Thyroid gland (tissue), 4 donors: Measurements from ENCODE around the gene CYP2A6. TPM values are rescaled to one million over a fixed set of nuclear protein-coding genes. Genes with fewer than 3 reads are reported as not detected.

Experiments
- DNase-seq, 2 donors: peaks; one replicate each; pipeline ENCODE4 v3.0.0-alpha.2; 2019
- H3K27ac ChIP-seq, 3 donors: fragments of 200-600 bp; sonication (generic); 1 replicate in 2 of 3; 2 replicates in 1 of 3; pipeline ENCODE4 v1.5.1; 2016 to 2019; ENCODE audit warnings: mild to moderate bottlenecking in 1 of 3, moderate library complexity in 1 of 3
- H3K27me3 ChIP-seq: fragments of 200-600 bp; sonication (generic); one replicate; pipeline ENCODE4 v1.5.1; 2019
- H3K36me3 ChIP-seq, 2 donors: fragments of 200-600 bp; sonication (generic); one replicate each; pipeline ENCODE4 v1.5.1; 2016 to 2019
- H3K4me1 ChIP-seq, 2 donors: fragments of 200-600 bp; sonication (generic); one replicate each; pipeline ENCODE4 v1.5.1; 2017 to 2019
- H3K4me3 ChIP-seq, 3 donors: fragments of 200-600 bp; sonication (generic); replicated peaks in 1 of 3; 1 replicate in 2 of 3; 2 replicates in 1 of 3; pipeline ENCODE4 v1.5.1; 2016; ENCODE audit warnings: mild to moderate bottlenecking in 1 of 3
- H3K9me3 ChIP-seq: fragments of 200-600 bp; sonication (generic); one replicate; pipeline ENCODE4 v1.5.1; 2017
- CTCF ChIP-seq, 6 experiments: fragments of 200-600 bp in 3 of 6; fragments of 450-650 bp in 3 of 6; sonication (generic) in 3 of 6; IDR thresholded peaks; one replicate each; pipeline ENCODE4 v1.5.1; 2016 to 2019; ENCODE audit warnings: antibody characterized with exemption in 6 of 6, mild to moderate bottlenecking in 2 of 6, inconsistent platforms in 1 of 6, moderate library complexity in 1 of 6
- POLR2A ChIP-seq, 2 donors: fragments of 450-650 bp; IDR thresholded peaks; one replicate each; pipeline ENCODE4 v1.6.1; 2017; ENCODE audit warnings: antibody characterized with exemption in 2 of 2, mild to moderate bottlenecking in 2 of 2, moderate library complexity in 1 of 2
- WGBS, 2 donors: methylation state at CpG; one replicate each; pipeline ENCODE4 v1.1.5; 2017; 5-methylcytosine and 5-hydroxymethylcytosine counted together
- intact Hi-C: fragments of 100-400 bp; cut with DNase I; formaldehyde crosslinking; loops from one replicate; pipeline ENCODE4 v1.15.1; 2023
- total RNA-seq, 4 donors: library from RNA; depleted of rRNA; stranded (reverse); fragments of >200 nt; gene quantifications; one replicate each; pipeline ENCODE4 v1.2.3, GENCODE V29; 2016

The CYP2A6 gene
- total RNA-seq, 4 donors from 2014 or later: not detected

GRCh38 chr19:40800339-40800996 is 49.8 kb downstream of the CYP2A6 start:
- intact Hi-C loops: loop anchor here (5.0 kb wide), 1 partner anchor 48 kb away; the partner anchor contains the start of genes ACTMAP and SNRPA
- no peaks in the 10 kb centered on the region for H3K9me3 ChIP-seq
- TF ChIP-seq POLR2A (IDR thresholded peaks at IDR 0.05) (no peak), CTCF (IDR thresholded peaks at IDR 0.05) (no peak)
- H3K36me3 ChIP-seq: peaks cover 8 to 11% of the 10 kb centered on the region in 2 donors
- peak overlapping the region; percentile 85 to 95 (median 94) for H3K27ac ChIP-seq
- no peak for DNase-seq
- no peaks in the 10 kb centered on the region for H3K27me3 ChIP-seq
- WGBS, 2 donors: 64 to 74% methylated on average over 13 to 20 of the region's 27 CpGs
- peak overlapping the region in 1 of 3 donors; percentile 93 for H3K4me3 ChIP-seq
- peaks cover 69 to 77% of the 10 kb centered on the region in 2 donors for H3K4me1 ChIP-seq

- peak; percentile 48 to 52 for DNase-seq
- 3 to 4% methylated on average over 38 to 40 of the region's 40 CpGs for WGBS, 2 donors
- peaks cover 62 to 71% of the 10 kb centered on the region in 2 donors for H3K4me1 ChIP-seq
Observed at GRCh38 chr19:40799558-40800338, 50.5 kb downstream of the CYP2A6 start.

GRCh38 chr19:40798683-40799557 is 51.3 kb downstream of the CYP2A6 start, which contains the start of gene EGLN2:
EGLN2 (plus strand) TSS chr19:40799191; CDS start chr19:40800573, 1,382 bp downstream.
- peaks cover 53 to 63% of the 10 kb centered on the region in 2 donors for H3K4me1 ChIP-seq
- H3K27ac ChIP-seq: peak within 1 kb of the TSS; percentile 85 to 95 (median 94)
- H3K27me3 ChIP-seq: no peaks in the 10 kb centered on the region
- DNase-seq: peak; percentile 100
- peak within 1 kb of the TSS; percentile 59 to 93 (median 78) for H3K4me3 ChIP-seq
- no peaks in the 10 kb centered on the region for H3K9me3 ChIP-seq
- TF ChIP-seq CTCF (IDR thresholded peaks at IDR 0.05) (no peak), POLR2A (IDR thresholded peaks at IDR 0.05) (peak in 1 of 2 donors; percentile 69)
- WGBS, 2 donors: 0 to 1% methylated on average over 30 to 36 of the region's 110 CpGs
- intact Hi-C loops: no loop called here
- peaks cover 8 to 11% of the 10 kb centered on the region in 2 donors for H3K36me3 ChIP-seq

More at GRCh38 chr19:40799558-40800338, 50.5 kb downstream of the CYP2A6 start:
- Histone ChIP-seq H3K4me3 (peak overlapping the region; percentile 59 to 93 (median 78)), H3K36me3 (peaks cover 8 to 11% of the 10 kb centered on the region in 2 donors), H3K27me3 (no peaks in the 10 kb centered on the region), H3K27ac (peak overlapping the region; percentile 85 to 95 (median 94)), H3K9me3 (no peaks in the 10 kb centered on the region)
- intact Hi-C loops: loop anchor here (5.0 kb wide), 1 partner anchor 47 kb away; the partner anchor contains the start of genes ACTMAP and SNRPA
- no peak for TF ChIP-seq POLR2A (IDR thresholded peaks at IDR 0.05)
- no peak for TF ChIP-seq CTCF (IDR thresholded peaks at IDR 0.05)

- WGBS, 2 donors: 11 to 17% methylated on average over 27 to 28 of the region's 28 CpGs
- Histone ChIP-seq H3K27ac (peak overlapping the region; percentile 82 to 93 (median 89)), H3K4me1 (peaks cover 47 to 57% of the 10 kb centered on the region in 2 donors), H3K4me3 (peak overlapping the region in 2 of 3 donors; percentile 11 to 26), H3K9me3 (no peaks in the 10 kb centered on the region), H3K27me3 (no peaks in the 10 kb centered on the region), H3K36me3 (peaks cover 8 to 11% of the 10 kb centered on the region in 2 donors)
- peak in 5 of 6 experiments; percentile 44 to 76 (median 45) for TF ChIP-seq CTCF (IDR thresholded peaks at IDR 0.05)
- peak in 1 of 2 donors; percentile 13 for TF ChIP-seq POLR2A (IDR thresholded peaks at IDR 0.05)
- intact Hi-C loops: no loop called here
- DNase-seq: peak; percentile 77 to 80
Observed at GRCh38 chr19:40797963-40798682, 52.1 kb downstream of the CYP2A6 start.
